ENCODE measurements around the gene FAM174B.

The FAM174B gene

DNA sequence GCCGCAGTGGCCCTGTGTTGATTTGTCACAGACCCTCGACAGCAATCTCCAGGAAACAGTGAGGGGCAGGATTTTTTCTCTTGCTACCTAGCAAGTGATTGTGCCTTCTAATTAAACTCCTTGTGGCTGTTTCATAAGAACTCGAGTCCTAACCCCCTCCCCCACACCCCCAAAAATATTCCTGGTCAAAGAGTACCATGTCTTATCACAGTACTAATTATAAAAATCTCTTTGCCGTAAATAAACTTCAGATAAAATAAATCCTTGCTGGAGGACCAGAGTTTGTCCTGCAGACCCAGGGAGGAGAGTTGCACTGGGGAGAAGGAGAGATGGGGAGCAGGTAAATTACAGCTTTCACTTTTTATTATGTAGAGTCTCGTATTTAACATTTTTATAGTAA is 64.3 kb downstream of the FAM174B start:
- no peak overlapping the region for H3K4me2 ChIP-seq (ENCODE audit: low read length)
- H3K36me3 ChIP-seq (ENCODE audit: control insufficient read depth, insufficient read depth, low read length) = no peaks in the 10 kb centered on the region
- H3K27ac ChIP-seq (ENCODE audit: low read depth, low read length) = no peak overlapping the region
- H3K18ac ChIP-seq (ENCODE audit: low read length) = no peak overlapping the region
- H3K23ac ChIP-seq (ENCODE audit: low read length) = no peak overlapping the region
- H3K79me1 ChIP-seq (ENCODE audit: low read length) = no peaks in the 10 kb centered on the region
- no peaks in the 10 kb centered on the region for H3K79me2 ChIP-seq (ENCODE audit: control insufficient read depth, insufficient read depth, low read length)
- H4K8ac ChIP-seq (ENCODE audit: low read depth, low read length) = no peak overlapping the region
- H3K9ac ChIP-seq (ENCODE audit: low read length) = no peak overlapping the region
- no peak overlapping the region for H3K4ac ChIP-seq (ENCODE audit: low read depth, low read length)
- no peak overlapping the region for H3K4me3 ChIP-seq (ENCODE audit: low read length)
- H3K56ac ChIP-seq (ENCODE audit: low read length) = no peak overlapping the region
- H2BK15ac ChIP-seq (replicated peaks; ENCODE audit: low read depth) = no peak overlapping the region
- H3K4me1 ChIP-seq (ENCODE audit: control insufficient read depth, low read depth, low read length) = no peaks in the 10 kb centered on the region
- H2BK120ac ChIP-seq (ENCODE audit: low read depth, low read length) = no peak overlapping the region
- WGBS (ENCODE audit: extremely low coverage, insufficient coverage, low lambda C conversion rate) = no CpG with 5 or more reads among the region's 5 CpGs
- H2BK5ac ChIP-seq (ENCODE audit: low read length) = no peak overlapping the region
- no peaks in the 10 kb centered on the region for H3K27me3 ChIP-seq (ENCODE audit: insufficient read depth, low read length, poor library complexity)
- H2AK5ac ChIP-seq (ENCODE audit: low read length) = no peak overlapping the region
- H4K5ac ChIP-seq (ENCODE audit: low read length) = no peak overlapping the region
- no peak for DNase-seq

DNA sequence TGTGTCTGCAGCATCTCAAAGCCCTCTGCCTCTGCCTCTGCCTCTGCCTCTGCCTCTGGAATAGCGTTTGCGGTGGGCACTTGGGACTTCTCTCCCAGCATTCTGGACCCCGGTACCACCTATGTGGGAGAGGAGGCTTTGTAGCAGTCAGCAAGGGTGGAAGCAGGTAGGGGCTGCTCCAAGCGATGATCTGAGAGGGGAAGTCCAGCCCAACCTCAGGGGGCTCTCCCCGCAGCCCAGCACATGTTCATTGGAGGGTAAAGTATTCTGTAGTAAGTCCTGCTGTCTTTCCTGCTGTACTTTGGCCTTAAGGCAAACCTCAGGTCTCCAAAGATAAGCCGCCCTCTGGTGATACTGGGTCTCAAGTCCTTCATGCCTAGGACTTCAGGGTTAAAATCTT is 68.6 kb downstream of the FAM174B start:
- no peak overlapping the region for H2AK5ac ChIP-seq (ENCODE audit: low read length)
- H3K27ac ChIP-seq (ENCODE audit: low read depth, low read length) = no peak overlapping the region
- no peaks in the 10 kb centered on the region for H3K79me2 ChIP-seq (ENCODE audit: control insufficient read depth, insufficient read depth, low read length)
- H3K56ac ChIP-seq (ENCODE audit: low read length) = no peak overlapping the region
- no peak overlapping the region for H3K18ac ChIP-seq (ENCODE audit: low read length)
- H3K36me3 ChIP-seq (ENCODE audit: control insufficient read depth, insufficient read depth, low read length) = no peaks in the 10 kb centered on the region
- H2BK15ac ChIP-seq (replicated peaks; ENCODE audit: low read depth) = no peak overlapping the region
- no peaks in the 10 kb centered on the region for H3K4me1 ChIP-seq (ENCODE audit: control insufficient read depth, low read depth, low read length)
- no peaks in the 10 kb centered on the region for H3K79me1 ChIP-seq (ENCODE audit: low read length)
- H3K4me2 ChIP-seq (ENCODE audit: low read length) = no peak overlapping the region
- no peak overlapping the region for H3K4me3 ChIP-seq (ENCODE audit: low read length)
- no peak overlapping the region for H2BK120ac ChIP-seq (ENCODE audit: low read depth, low read length)
- H3K4ac ChIP-seq (ENCODE audit: low read depth, low read length) = no peak overlapping the region
- H4K5ac ChIP-seq (ENCODE audit: low read length) = no peak overlapping the region
- H3K23ac ChIP-seq (ENCODE audit: low read length) = no peak overlapping the region
- DNase-seq = no peak
- H2BK5ac ChIP-seq (ENCODE audit: low read length) = no peak overlapping the region
- H4K8ac ChIP-seq (ENCODE audit: low read depth, low read length) = no peak overlapping the region
- H3K27me3 ChIP-seq (ENCODE audit: insufficient read depth, low read length, poor library complexity) = no peaks in the 10 kb centered on the region
- no peak overlapping the region for H3K9ac ChIP-seq (ENCODE audit: low read length)
- WGBS (ENCODE audit: extremely low coverage, insufficient coverage, low lambda C conversion rate) = no CpG with 5 or more reads among the region's 6 CpGs

DNA sequence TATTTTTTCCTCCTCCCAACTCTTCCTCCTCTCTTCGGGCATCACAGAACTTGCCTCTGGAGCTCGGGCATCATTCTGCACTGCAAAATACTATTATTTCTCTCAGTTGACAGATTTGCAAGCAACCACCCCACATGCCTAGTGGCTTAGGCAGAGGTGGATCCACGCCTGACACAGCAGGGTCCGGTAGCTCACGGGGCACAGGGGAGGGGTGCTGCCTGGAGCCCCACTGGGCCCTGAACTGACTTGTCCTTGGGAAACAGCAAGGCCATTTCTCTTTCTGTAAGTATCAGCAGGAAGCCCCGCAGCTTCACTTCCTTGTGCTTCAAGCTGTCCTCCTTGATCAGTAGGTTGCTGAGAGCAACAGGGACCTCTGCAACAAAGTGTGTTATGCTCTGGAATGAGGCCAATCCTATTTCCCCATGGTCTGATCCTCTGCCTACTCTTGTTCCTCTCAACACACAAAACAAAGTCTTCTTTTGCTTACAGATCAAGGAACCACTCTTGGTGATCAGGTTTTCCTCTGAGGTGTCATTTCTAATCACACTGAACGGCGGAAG is 69.1 kb downstream of the FAM174B start:
- no CpG with 5 or more reads among the region's 8 CpGs for WGBS (ENCODE audit: extremely low coverage, insufficient coverage, low lambda C conversion rate)
- H2AK5ac ChIP-seq (ENCODE audit: low read length) = no peak overlapping the region
- no peaks in the 10 kb centered on the region for H3K27me3 ChIP-seq (ENCODE audit: insufficient read depth, low read length, poor library complexity)

GRCh38 chr15:92584105-92584504 is 71.5 kb downstream of the FAM174B start:
- no peak overlapping the region for H2AK5ac ChIP-seq (ENCODE audit: low read length)
- H3K4ac ChIP-seq (ENCODE audit: low read depth, low read length) = no peak overlapping the region
- H3K27me3 ChIP-seq (ENCODE audit: insufficient read depth, low read length, poor library complexity) = no peaks in the 10 kb centered on the region
- H4K5ac ChIP-seq (ENCODE audit: low read length) = no peak overlapping the region
- no peak overlapping the region for H3K56ac ChIP-seq (ENCODE audit: low read length)
- H3K9ac ChIP-seq (ENCODE audit: low read length) = no peak overlapping the region
- no peak overlapping the region for H2BK5ac ChIP-seq (ENCODE audit: low read length)
- no peak overlapping the region for H3K18ac ChIP-seq (ENCODE audit: low read length)
- no peak overlapping the region for H3K27ac ChIP-seq (ENCODE audit: low read depth, low read length)
- H3K79me1 ChIP-seq (ENCODE audit: low read length) = no peaks in the 10 kb centered on the region
- H3K4me1 ChIP-seq (ENCODE audit: control insufficient read depth, low read depth, low read length) = no peaks in the 10 kb centered on the region
- no peak overlapping the region for H2BK15ac ChIP-seq (replicated peaks; ENCODE audit: low read depth)
- no peak overlapping the region for H2BK120ac ChIP-seq (ENCODE audit: low read depth, low read length)
- H3K4me2 ChIP-seq (ENCODE audit: low read length) = no peak overlapping the region
- DNase-seq = no peak
- H3K79me2 ChIP-seq (ENCODE audit: control insufficient read depth, insufficient read depth, low read length) = no peaks in the 10 kb centered on the region
- no peaks in the 10 kb centered on the region for H3K36me3 ChIP-seq (ENCODE audit: control insufficient read depth, insufficient read depth, low read length)
- no peak overlapping the region for H3K23ac ChIP-seq (ENCODE audit: low read length)
- no peak overlapping the region for H4K8ac ChIP-seq (ENCODE audit: low read depth, low read length)
- H3K4me3 ChIP-seq (ENCODE audit: low read length) = no peak overlapping the region
- no CpG with 5 or more reads among the region's 4 CpGs for WGBS (ENCODE audit: extremely low coverage, insufficient coverage, low lambda C conversion rate)

More for the DNA sequence above, 69.1 kb downstream of the FAM174B start:
- H3K4me3 ChIP-seq (ENCODE audit: low read length) = no peak overlapping the region
- no peak overlapping the region for H3K4me2 ChIP-seq (ENCODE audit: low read length)
- no peaks in the 10 kb centered on the region for H3K4me1 ChIP-seq (ENCODE audit: control insufficient read depth, low read depth, low read length)
- no peak overlapping the region for H3K9ac ChIP-seq (ENCODE audit: low read length)
- H3K56ac ChIP-seq (ENCODE audit: low read length) = no peak overlapping the region
- no peak overlapping the region for H2BK5ac ChIP-seq (ENCODE audit: low read length)
- no peak overlapping the region for H3K4ac ChIP-seq (ENCODE audit: low read depth, low read length)
- no peak overlapping the region for H4K8ac ChIP-seq (ENCODE audit: low read depth, low read length)
- H3K36me3 ChIP-seq (ENCODE audit: control insufficient read depth, insufficient read depth, low read length) = no peaks in the 10 kb centered on the region
- no peak overlapping the region for H2BK15ac ChIP-seq (replicated peaks; ENCODE audit: low read depth)
- no peak for DNase-seq
- H3K27ac ChIP-seq (ENCODE audit: low read depth, low read length) = no peak overlapping the region
- H3K18ac ChIP-seq (ENCODE audit: low read length) = no peak overlapping the region
- no peak overlapping the region for H2BK120ac ChIP-seq (ENCODE audit: low read depth, low read length)
- no peak overlapping the region for H3K23ac ChIP-seq (ENCODE audit: low read length)
- H4K5ac ChIP-seq (ENCODE audit: low read length) = no peak overlapping the region
- no peaks in the 10 kb centered on the region for H3K79me1 ChIP-seq (ENCODE audit: low read length)
- no peaks in the 10 kb centered on the region for H3K79me2 ChIP-seq (ENCODE audit: control insufficient read depth, insufficient read depth, low read length)

DNA sequence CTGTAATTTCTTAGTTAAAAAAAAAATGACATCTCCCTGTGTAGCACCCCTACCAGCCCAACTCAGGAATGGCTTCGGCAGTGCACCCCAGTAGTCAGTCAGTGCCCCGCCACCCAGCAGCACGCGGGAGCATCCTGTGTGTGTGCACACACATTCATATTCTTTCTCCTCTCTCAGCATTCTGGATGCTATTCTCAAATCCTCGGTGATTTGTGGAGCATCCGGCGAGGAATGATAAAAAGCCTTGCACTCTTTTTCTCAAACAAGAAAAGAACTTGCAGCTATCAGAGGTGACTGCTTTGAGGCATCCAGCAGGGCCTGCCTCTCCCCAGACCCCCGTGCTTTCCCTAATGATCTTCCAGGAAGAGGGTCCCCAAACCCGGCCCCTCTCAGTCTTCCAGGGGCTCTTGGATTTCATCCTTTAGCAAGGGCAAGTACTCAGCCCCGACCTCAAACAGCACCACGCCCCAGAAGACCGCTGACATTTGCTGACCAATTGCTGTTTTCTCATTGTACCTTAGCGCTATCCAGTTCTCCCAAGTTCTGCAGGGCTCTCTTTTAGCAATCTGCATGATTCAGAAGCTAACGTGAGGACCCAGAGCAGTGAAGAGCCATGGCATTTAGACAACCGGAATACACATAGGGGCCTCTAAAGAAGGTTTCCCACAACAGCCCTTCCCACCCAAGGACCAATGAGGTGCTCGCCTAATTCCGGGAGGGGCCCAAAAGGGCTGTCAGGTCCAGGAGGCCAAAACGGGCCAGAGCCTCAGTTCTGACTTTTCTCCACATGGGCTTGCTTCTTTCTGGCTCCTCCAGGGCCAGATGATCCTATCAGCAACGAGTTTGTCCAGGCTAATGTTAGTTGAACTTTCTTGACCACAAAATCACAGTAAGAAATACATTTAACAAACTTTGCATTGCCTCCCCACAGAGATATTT is 72.2 kb downstream of the FAM174B start:
- Histone ChIP-seq H3K79me1 (ENCODE audit: low read length) (no peaks in the 10 kb centered on the region), H3K56ac (ENCODE audit: low read length) (no peak overlapping the region), H3K4ac (ENCODE audit: low read depth, low read length) (no peak overlapping the region), H3K9ac (ENCODE audit: low read length) (no peak overlapping the region), H3K4me1 (ENCODE audit: control insufficient read depth, low read depth, low read length) (no peaks in the 10 kb centered on the region), H3K36me3 (ENCODE audit: control insufficient read depth, insufficient read depth, low read length) (no peaks in the 10 kb centered on the region), H4K8ac (ENCODE audit: low read depth, low read length) (no peak overlapping the region), H2BK120ac (ENCODE audit: low read depth, low read length) (no peak overlapping the region), H2BK15ac (replicated peaks; ENCODE audit: low read depth) (no peak overlapping the region), H3K4me3 (ENCODE audit: low read length) (no peak overlapping the region), H3K27me3 (ENCODE audit: insufficient read depth, low read length, poor library complexity) (no peaks in the 10 kb centered on the region), H3K79me2 (ENCODE audit: control insufficient read depth, insufficient read depth, low read length) (no peaks in the 10 kb centered on the region), H2BK5ac (ENCODE audit: low read length) (no peak overlapping the region), H3K18ac (ENCODE audit: low read length) (no peak overlapping the region), H3K4me2 (ENCODE audit: low read length) (no peak overlapping the region), H2AK5ac (ENCODE audit: low read length) (no peak overlapping the region), H3K27ac (ENCODE audit: low read depth, low read length) (no peak overlapping the region), H4K5ac (ENCODE audit: low read length) (no peak overlapping the region), H3K23ac (ENCODE audit: low read length) (no peak overlapping the region)
- DNase-seq = no peak
- WGBS (ENCODE audit: extremely low coverage, insufficient coverage, low lambda C conversion rate) = no CpG with 5 or more reads among the region's 19 CpGs

Data from mesendoderm (in vitro differentiated cells).